ENCODE data around the gene PPT1.

Gene PPT1

DNA sequence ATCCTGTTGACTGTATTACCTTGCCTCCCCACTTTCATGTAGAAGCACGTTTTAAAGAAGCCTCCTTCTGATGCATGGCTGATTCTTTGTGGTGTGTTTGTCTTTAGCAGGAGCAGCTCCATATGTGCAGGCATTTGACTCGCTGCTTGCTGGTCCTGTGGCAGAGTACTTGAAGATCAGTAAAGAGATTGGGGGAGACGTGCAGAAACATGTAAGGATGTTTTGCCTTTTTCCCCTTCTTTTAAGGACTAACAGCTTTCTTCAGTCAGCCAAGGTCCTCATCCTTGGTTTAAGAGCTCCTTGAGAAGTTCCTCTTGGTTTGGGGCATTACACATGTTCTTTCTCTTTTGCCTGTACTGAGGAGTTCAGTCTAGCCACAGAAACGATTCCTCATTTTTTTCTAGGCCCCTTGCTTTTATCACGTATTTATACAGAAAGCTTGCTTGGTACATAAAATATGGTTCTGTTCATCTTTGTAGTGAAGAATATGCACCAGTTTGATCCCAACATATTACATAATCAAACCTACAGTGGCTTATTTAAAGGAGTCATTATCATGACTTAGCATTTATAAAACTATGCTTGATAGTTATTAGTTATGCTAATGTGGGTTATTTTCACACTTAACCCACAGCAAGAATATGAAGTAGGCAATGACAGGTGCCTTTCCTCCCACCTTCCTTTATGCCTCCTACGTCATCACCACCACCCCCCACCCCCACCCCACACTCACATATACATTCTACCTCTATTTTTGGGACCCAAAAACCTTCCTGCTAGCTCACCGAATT is 36.9 kb downstream of the PPT1 start:
- H3K9ac ChIP-seq (ENCODE audit: low read depth, low read length, poor library complexity, severe bottlenecking): peak overlapping the region; percentile 17
- no peaks in the 10 kb centered on the region for H3K27me3 ChIP-seq (ENCODE audit: insufficient read depth, low read length, poor library complexity, severe bottlenecking)
- H3K9me2 ChIP-seq (replicated peaks; ENCODE audit: low read depth, low read length): no peaks in the 10 kb centered on the region
- peaks cover 53% of the 10 kb centered on the region for H3K79me2 ChIP-seq (ENCODE audit: insufficient read depth, low read length)
- H4K20me1 ChIP-seq (ENCODE audit: insufficient read depth, low read length, poor library complexity, severe bottlenecking): peaks cover 45% of the 10 kb centered on the region
- H2AFZ ChIP-seq (ENCODE audit: low read length): no peak overlapping the region
- peaks cover 34% of the 10 kb centered on the region for H3K4me1 ChIP-seq (ENCODE audit: insufficient read depth, low read length, poor library complexity, severe bottlenecking)
- peak overlapping the region; percentile 71 for H3K4me2 ChIP-seq (ENCODE audit: low read depth, low read length, poor library complexity, severe bottlenecking)
- TF ChIP-seq EZH2phosphoT487 (IDR thresholded peaks at IDR 0.05; ENCODE audit: borderline replicate concordance): no peak
- TF ChIP-seq, protein P1, sequence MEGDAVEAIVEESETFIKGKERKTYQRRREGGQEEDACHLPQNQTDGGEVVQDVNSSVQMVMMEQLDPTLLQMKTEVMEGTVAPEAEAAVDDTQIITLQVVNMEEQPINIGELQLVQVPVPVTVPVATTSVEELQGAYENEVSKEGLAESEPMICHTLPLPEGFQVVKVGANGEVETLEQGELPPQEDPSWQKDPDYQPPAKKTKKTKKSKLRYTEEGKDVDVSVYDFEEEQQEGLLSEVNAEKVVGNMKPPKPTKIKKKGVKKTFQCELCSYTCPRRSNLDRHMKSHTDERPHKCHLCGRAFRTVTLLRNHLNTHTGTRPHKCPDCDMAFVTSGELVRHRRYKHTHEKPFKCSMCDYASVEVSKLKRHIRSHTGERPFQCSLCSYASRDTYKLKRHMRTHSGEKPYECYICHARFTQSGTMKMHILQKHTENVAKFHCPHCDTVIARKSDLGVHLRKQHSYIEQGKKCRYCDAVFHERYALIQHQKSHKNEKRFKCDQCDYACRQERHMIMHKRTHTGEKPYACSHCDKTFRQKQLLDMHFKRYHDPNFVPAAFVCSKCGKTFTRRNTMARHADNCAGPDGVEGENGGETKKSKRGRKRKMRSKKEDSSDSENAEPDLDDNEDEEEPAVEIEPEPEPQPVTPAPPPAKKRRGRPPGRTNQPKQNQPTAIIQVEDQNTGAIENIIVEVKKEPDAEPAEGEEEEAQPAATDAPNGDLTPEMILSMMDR (conservative IDR thresholded peaks at IDR 0.05; ENCODE audit: low read length): no peak
- no peaks in the 10 kb centered on the region for H3K9me3 ChIP-seq (ENCODE audit: insufficient read depth, low read depth, low read length)
- peaks cover 58% of the 10 kb centered on the region for H3K36me3 ChIP-seq (ENCODE audit: insufficient read depth, low read length)
- H3F3A ChIP-seq (ENCODE audit: low read depth): peaks cover 17% of the 10 kb centered on the region
- peak overlapping the region; percentile 47 for H3K4me3 ChIP-seq (ENCODE audit: low read length, poor library complexity, severe bottlenecking)

- Histone ChIP-seq H3K4me1 (ENCODE audit: insufficient read depth, low read length, poor library complexity, severe bottlenecking) (peaks cover 34% of the 10 kb centered on the region), H2AFZ (ENCODE audit: low read length) (no peak overlapping the region), H3K9ac (ENCODE audit: low read depth, low read length, poor library complexity, severe bottlenecking) (peak overlapping the region; percentile 17), H4K20me1 (ENCODE audit: insufficient read depth, low read length, poor library complexity, severe bottlenecking) (peaks cover 52% of the 10 kb centered on the region), H3K36me3 (ENCODE audit: insufficient read depth, low read length) (peaks cover 51% of the 10 kb centered on the region), H3K9me3 (ENCODE audit: insufficient read depth, low read depth, low read length) (no peaks in the 10 kb centered on the region), H3K9me2 (replicated peaks; ENCODE audit: low read depth, low read length) (no peaks in the 10 kb centered on the region), H3K4me2 (ENCODE audit: low read depth, low read length, poor library complexity, severe bottlenecking) (peak overlapping the region; percentile 71), H3K4me3 (ENCODE audit: low read length, poor library complexity, severe bottlenecking) (peak overlapping the region; percentile 47), H3K27me3 (ENCODE audit: insufficient read depth, low read length, poor library complexity, severe bottlenecking) (no peaks in the 10 kb centered on the region), H3F3A (ENCODE audit: low read depth) (peaks cover 17% of the 10 kb centered on the region), H3K79me2 (ENCODE audit: insufficient read depth, low read length) (peaks cover 59% of the 10 kb centered on the region)
- 0 out of 2 replicates have a peak, but pooled peaks have one; percentile 32 for TF ChIP-seq EZH2phosphoT487 (IDR thresholded peaks at IDR 0.05; ENCODE audit: borderline replicate concordance)
- TF ChIP-seq, protein P1 (conservative IDR thresholded peaks at IDR 0.05; ENCODE audit: low read length): peak; percentile 42
These were observed 37.6 kb downstream of the PPT1 start for GRCh38 chr1:40059338-40059959.

GRCh38 chr1:40058453-40059337 is 38.4 kb downstream of the PPT1 start:
- Histone ChIP-seq H3K9ac (ENCODE audit: low read depth, low read length, poor library complexity, severe bottlenecking) (peak overlapping the region; percentile 17), H3K4me1 (ENCODE audit: insufficient read depth, low read length, poor library complexity, severe bottlenecking) (peaks cover 34% of the 10 kb centered on the region), H3K36me3 (ENCODE audit: insufficient read depth, low read length) (peaks cover 43% of the 10 kb centered on the region), H3K79me2 (ENCODE audit: insufficient read depth, low read length) (peaks cover 65% of the 10 kb centered on the region), H3K9me2 (replicated peaks; ENCODE audit: low read depth, low read length) (no peaks in the 10 kb centered on the region), H3K9me3 (ENCODE audit: insufficient read depth, low read depth, low read length) (no peaks in the 10 kb centered on the region), H3K27me3 (ENCODE audit: insufficient read depth, low read length, poor library complexity, severe bottlenecking) (no peaks in the 10 kb centered on the region), H3K4me2 (ENCODE audit: low read depth, low read length, poor library complexity, severe bottlenecking) (peak overlapping the region; percentile 71), H2AFZ (ENCODE audit: low read length) (no peak overlapping the region), H3K4me3 (ENCODE audit: low read length, poor library complexity, severe bottlenecking) (peak overlapping the region; percentile 47), H3F3A (ENCODE audit: low read depth) (peaks cover 17% of the 10 kb centered on the region), H4K20me1 (ENCODE audit: insufficient read depth, low read length, poor library complexity, severe bottlenecking) (peaks cover 55% of the 10 kb centered on the region)
- TF ChIP-seq, protein P1 (conservative IDR thresholded peaks at IDR 0.05; ENCODE audit: low read length): no peak
- no peak for TF ChIP-seq EZH2phosphoT487 (IDR thresholded peaks at IDR 0.05; ENCODE audit: borderline replicate concordance)

Measured in Loucy (cell line).